GM04504 (cell line): Measurements from ENCODE around the gene CGB5.

Experiments
- DNase-seq: peaks from one replicate; pipeline ENCODE4 v3.0.0-alpha.2; 2012; ENCODE audit warnings: low read depth

CGB5 gene

GRCh38 chr19:49086296-49086695 lies 42.6 kb downstream of the CGB5 start:
- no peak for DNase-seq

- no peak for DNase-seq
Measured at GRCh38 chr19:49091391-49092038, 47.9 kb downstream of the CGB5 start.

GRCh38 chr19:49092686-49093085 lies 49.0 kb downstream of the CGB5 start:
- DNase-seq, result no peak
